Measurements from ENCODE around the gene SMYD2. TPM values are rescaled to one million over a fixed set of nuclear protein-coding genes. Genes with fewer than 3 reads are reported as not detected.

SMYD2 gene
- total and polyA plus RNA-seq, 2 experiments from 2014 or later = 3.6 to 5.9 TPM

- Mint-ChIP-seq H3K27me3 (ENCODE audit: insufficient read depth, low read depth, poor library complexity) (peaks cover 3% of the 10 kb centered on the region), H3K4me1 (peaks cover 20% of the 10 kb centered on the region), H3K27ac (no peak overlapping the region), H3K9me3 (no peaks in the 10 kb centered on the region), H3K4me3 (no peak overlapping the region), H3K36me3 (ENCODE audit: low read depth) (no peaks in the 10 kb centered on the region)
- Histone ChIP-seq H2AFZ (no peak overlapping the region), H3K79me2 (replicated peaks; ENCODE audit: insufficient read depth) (no peaks in the 10 kb centered on the region), H3K4me2 (no peak overlapping the region), H3K4me1 (ENCODE audit: insufficient read depth) (no peaks in the 10 kb centered on the region), H3K36me3 (ENCODE audit: insufficient read depth) (no peaks in the 10 kb centered on the region), H3K4me3 (no peak overlapping the region), H3K27me3 (ENCODE audit: insufficient read depth) (no peaks in the 10 kb centered on the region), H4K20me1 (replicated peaks; ENCODE audit: insufficient read depth) (no peaks in the 10 kb centered on the region), H3K9me2 (ENCODE audit: insufficient read depth) (no peaks in the 10 kb centered on the region), H3F3A (replicated peaks; ENCODE audit: low read depth) (no peaks in the 10 kb centered on the region), H3K27ac (ENCODE audit: low read depth) (no peak overlapping the region)
- no peak for DNase-seq (ENCODE audit: low spot score)
- TF ChIP-seq EZH2 (IDR thresholded peaks at IDR 0.05; ENCODE audit: low read depth, unreplicated experiment) (no peak), CREB1 (CRISPR knock-in tag; IDR thresholded peaks at IDR 0.05; ENCODE audit: low read depth) (no peak), EZH2phosphoT487 (IDR thresholded peaks at IDR 0.05; ENCODE audit: unreplicated experiment) (no peak), JUNB (IDR thresholded peaks at IDR 0.05; ENCODE audit: unreplicated experiment) (no peak), ZNF114 (CRISPR knock-in tag; IDR thresholded peaks at IDR 0.05) (no peak), STAT1 (IDR thresholded peaks at IDR 0.05; ENCODE audit: unreplicated experiment) (no peak), NANOG (IDR thresholded peaks at IDR 0.05; ENCODE audit: borderline replicate concordance) (no peak), ZNF331 (CRISPR knock-in tag; IDR thresholded peaks at IDR 0.05; ENCODE audit: low read depth) (no peak), POLR2AphosphoS5 (IDR thresholded peaks at IDR 0.05; ENCODE audit: low read depth) (no peak)
- TF ChIP-seq, protein P1, sequence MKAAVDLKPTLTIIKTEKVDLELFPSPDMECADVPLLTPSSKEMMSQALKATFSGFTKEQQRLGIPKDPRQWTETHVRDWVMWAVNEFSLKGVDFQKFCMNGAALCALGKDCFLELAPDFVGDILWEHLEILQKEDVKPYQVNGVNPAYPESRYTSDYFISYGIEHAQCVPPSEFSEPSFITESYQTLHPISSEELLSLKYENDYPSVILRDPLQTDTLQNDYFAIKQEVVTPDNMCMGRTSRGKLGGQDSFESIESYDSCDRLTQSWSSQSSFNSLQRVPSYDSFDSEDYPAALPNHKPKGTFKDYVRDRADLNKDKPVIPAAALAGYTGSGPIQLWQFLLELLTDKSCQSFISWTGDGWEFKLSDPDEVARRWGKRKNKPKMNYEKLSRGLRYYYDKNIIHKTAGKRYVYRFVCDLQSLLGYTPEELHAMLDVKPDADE (IDR thresholded peaks at IDR 0.05) = no peak
- TF ChIP-seq, protein P2, sequence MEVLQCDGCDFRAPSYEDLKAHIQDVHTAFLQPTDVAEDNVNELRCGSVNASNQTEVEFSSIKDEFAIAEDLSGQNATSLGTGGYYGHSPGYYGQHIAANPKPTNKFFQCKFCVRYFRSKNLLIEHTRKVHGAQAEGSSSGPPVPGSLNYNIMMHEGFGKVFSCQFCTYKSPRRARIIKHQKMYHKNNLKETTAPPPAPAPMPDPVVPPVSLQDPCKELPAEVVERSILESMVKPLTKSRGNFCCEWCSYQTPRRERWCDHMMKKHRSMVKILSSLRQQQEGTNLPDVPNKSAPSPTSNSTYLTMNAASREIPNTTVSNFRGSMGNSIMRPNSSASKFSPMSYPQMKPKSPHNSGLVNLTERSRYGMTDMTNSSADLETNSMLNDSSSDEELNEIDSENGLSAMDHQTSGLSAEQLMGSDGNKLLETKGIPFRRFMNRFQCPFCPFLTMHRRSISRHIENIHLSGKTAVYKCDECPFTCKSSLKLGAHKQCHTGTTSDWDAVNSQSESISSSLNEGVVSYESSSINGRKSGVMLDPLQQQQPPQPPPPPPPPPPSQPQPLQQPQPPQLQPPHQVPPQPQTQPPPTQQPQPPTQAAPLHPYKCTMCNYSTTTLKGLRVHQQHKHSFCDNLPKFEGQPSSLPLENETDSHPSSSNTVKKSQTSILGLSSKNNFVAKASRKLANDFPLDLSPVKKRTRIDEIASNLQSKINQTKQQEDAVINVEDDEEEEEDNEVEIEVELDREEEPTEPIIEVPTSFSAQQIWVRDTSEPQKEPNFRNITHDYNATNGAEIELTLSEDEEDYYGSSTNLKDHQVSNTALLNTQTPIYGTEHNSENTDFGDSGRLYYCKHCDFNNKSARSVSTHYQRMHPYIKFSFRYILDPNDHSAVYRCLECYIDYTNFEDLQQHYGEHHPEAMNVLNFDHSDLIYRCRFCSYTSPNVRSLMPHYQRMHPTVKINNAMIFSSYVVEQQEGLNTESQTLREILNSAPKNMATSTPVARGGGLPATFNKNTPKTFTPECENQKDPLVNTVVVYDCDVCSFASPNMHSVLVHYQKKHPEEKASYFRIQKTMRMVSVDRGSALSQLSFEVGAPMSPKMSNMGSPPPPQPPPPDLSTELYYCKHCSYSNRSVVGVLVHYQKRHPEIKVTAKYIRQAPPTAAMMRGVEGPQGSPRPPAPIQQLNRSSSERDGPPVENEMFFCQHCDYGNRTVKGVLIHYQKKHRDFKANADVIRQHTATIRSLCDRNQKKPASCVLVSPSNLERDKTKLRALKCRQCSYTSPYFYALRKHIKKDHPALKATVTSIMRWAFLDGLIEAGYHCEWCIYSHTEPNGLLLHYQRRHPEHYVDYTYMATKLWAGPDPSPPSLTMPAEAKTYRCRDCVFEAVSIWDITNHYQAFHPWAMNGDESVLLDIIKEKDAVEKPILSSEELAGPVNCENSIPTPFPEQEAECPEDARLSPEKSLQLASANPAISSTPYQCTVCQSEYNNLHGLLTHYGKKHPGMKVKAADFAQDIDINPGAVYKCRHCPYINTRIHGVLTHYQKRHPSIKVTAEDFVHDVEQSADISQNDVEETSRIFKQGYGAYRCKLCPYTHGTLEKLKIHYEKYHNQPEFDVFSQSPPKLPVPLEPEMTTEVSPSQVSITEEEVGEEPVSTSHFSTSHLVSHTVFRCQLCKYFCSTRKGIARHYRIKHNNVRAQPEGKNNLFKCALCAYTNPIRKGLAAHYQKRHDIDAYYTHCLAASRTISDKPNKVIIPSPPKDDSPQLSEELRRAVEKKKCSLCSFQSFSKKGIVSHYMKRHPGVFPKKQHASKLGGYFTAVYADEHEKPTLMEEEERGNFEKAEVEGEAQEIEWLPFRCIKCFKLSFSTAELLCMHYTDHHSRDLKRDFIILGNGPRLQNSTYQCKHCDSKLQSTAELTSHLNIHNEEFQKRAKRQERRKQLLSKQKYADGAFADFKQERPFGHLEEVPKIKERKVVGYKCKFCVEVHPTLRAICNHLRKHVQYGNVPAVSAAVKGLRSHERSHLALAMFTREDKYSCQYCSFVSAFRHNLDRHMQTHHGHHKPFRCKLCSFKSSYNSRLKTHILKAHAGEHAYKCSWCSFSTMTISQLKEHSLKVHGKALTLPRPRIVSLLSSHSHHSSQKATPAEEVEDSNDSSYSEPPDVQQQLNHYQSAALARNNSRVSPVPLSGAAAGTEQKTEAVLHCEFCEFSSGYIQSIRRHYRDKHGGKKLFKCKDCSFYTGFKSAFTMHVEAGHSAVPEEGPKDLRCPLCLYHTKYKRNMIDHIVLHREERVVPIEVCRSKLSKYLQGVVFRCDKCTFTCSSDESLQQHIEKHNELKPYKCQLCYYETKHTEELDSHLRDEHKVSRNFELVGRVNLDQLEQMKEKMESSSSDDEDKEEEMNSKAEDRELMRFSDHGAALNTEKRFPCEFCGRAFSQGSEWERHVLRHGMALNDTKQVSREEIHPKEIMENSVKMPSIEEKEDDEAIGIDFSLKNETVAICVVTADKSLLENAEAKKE (CRISPR knock-in tag; IDR thresholded peaks at IDR 0.05) = no peak
- TF ChIP-seq, protein P3, sequence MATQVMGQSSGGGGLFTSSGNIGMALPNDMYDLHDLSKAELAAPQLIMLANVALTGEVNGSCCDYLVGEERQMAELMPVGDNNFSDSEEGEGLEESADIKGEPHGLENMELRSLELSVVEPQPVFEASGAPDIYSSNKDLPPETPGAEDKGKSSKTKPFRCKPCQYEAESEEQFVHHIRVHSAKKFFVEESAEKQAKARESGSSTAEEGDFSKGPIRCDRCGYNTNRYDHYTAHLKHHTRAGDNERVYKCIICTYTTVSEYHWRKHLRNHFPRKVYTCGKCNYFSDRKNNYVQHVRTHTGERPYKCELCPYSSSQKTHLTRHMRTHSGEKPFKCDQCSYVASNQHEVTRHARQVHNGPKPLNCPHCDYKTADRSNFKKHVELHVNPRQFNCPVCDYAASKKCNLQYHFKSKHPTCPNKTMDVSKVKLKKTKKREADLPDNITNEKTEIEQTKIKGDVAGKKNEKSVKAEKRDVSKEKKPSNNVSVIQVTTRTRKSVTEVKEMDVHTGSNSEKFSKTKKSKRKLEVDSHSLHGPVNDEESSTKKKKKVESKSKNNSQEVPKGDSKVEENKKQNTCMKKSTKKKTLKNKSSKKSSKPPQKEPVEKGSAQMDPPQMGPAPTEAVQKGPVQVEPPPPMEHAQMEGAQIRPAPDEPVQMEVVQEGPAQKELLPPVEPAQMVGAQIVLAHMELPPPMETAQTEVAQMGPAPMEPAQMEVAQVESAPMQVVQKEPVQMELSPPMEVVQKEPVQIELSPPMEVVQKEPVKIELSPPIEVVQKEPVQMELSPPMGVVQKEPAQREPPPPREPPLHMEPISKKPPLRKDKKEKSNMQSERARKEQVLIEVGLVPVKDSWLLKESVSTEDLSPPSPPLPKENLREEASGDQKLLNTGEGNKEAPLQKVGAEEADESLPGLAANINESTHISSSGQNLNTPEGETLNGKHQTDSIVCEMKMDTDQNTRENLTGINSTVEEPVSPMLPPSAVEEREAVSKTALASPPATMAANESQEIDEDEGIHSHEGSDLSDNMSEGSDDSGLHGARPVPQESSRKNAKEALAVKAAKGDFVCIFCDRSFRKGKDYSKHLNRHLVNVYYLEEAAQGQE (IDR thresholded peaks at IDR 0.05; ENCODE audit: unreplicated experiment) = no peak
- TF ChIP-seq, protein P4, sequence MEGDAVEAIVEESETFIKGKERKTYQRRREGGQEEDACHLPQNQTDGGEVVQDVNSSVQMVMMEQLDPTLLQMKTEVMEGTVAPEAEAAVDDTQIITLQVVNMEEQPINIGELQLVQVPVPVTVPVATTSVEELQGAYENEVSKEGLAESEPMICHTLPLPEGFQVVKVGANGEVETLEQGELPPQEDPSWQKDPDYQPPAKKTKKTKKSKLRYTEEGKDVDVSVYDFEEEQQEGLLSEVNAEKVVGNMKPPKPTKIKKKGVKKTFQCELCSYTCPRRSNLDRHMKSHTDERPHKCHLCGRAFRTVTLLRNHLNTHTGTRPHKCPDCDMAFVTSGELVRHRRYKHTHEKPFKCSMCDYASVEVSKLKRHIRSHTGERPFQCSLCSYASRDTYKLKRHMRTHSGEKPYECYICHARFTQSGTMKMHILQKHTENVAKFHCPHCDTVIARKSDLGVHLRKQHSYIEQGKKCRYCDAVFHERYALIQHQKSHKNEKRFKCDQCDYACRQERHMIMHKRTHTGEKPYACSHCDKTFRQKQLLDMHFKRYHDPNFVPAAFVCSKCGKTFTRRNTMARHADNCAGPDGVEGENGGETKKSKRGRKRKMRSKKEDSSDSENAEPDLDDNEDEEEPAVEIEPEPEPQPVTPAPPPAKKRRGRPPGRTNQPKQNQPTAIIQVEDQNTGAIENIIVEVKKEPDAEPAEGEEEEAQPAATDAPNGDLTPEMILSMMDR (conservative IDR thresholded peaks at IDR 0.05; ENCODE audit: low read depth in 2 of 2) = no peak
- no peak for ATAC-seq
These were observed 16.0 kb upstream of the SMYD2 start for GRCh38 chr1:214264976-214265375.

Measured in GM23338 (cell line).